ENCODE results near the gene DDX39A.

Gene DDX39A

DNA sequence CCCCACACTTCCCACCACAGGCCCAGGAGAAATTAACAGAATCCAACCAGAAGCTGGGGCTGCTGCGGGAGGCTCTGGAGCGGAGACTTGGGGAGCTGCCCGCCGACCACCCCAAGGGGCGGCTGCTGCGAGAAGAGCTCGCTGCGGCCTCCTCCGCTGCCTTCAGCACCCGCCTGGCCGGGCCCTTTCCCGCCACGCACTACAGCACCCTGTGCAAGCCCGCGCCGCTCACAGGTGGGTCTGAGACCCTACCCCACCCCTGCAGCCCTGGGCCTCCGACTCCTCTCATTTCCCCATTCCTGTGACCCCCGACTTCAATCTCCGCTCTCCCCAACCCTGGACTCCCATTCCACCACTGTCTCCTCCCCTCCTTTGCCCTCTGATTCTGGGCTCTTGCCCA lies 31.7 kb upstream of the DDX39A start:
- peaks cover 78% of the 10 kb centered on the region for H3K36me3 ChIP-seq (ENCODE audit: insufficient read depth, low read length)
- H3K4me2 ChIP-seq (ENCODE audit: low read length) = no peak overlapping the region

DNA sequence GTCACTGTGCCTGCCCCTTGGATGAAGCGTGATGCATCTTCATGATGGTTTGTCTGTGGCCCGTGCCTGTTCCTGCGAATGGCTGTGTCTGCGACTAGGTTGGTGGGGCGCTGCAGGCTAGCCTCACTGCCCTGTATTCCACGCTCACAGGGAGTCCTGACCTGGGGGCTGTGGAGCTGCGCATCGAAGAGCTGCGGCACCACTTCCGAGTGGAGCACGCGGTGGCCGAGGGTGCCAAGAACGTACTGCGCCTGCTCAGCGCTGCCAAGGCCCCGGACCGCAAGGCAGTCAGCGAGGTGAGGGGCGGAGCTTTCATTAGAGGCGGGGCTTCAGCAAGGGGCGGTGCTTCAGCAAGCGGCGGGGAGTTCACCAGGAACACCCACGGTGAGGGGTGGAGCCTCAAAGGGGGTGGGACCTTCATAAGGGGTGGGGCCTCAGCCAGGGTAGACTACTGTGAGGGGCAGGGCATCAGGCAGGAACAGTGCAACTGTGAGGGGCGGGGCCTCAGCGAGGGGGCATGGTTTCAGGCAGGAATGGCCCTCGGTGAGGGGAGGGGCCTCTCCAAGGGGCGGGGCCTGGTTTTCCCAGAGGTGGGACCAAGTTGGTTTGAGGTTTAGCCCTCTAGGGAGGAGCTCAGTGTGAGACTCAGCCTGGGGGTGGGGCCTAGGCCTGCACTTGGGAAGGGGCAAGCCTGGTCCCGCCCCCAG lies 31.2 kb upstream of the DDX39A start:
- no peaks in the 10 kb centered on the region for H3K9me2 ChIP-seq (ENCODE audit: low read depth, low read length)
- no peaks in the 10 kb centered on the region for H3K27me3 ChIP-seq (ENCODE audit: insufficient read depth, low read length)
- H3K9me3 ChIP-seq (ENCODE audit: low read length) = no peaks in the 10 kb centered on the region
- no peaks in the 10 kb centered on the region for H3F3A ChIP-seq (ENCODE audit: insufficient read depth, low read length)
- H3K27ac ChIP-seq (ENCODE audit: low read depth, low read length, poor library complexity, severe bottlenecking) = no peak overlapping the region
- H3K9ac ChIP-seq (ENCODE audit: low read length) = no peak overlapping the region
- no peaks in the 10 kb centered on the region for H4K20me1 ChIP-seq (ENCODE audit: insufficient read depth, low read length)
- H3K4me3 ChIP-seq (ENCODE audit: low read depth, low read length, poor library complexity, severe bottlenecking) = no peak overlapping the region
- no peak overlapping the region for H2AFZ ChIP-seq (ENCODE audit: low read length)
- no peak overlapping the region for H3K4me2 ChIP-seq (ENCODE audit: low read length)
- peaks cover 81% of the 10 kb centered on the region for H3K36me3 ChIP-seq (ENCODE audit: insufficient read depth, low read length)
- no peaks in the 10 kb centered on the region for H3K4me1 ChIP-seq (ENCODE audit: insufficient read depth, low read length, severe bottlenecking)
- H3K79me2 ChIP-seq (ENCODE audit: insufficient read depth, low read length) = no peaks in the 10 kb centered on the region
- no peak for TF ChIP-seq EZH2 (IDR thresholded peaks at IDR 0.05; ENCODE audit: borderline replicate concordance, low read length)
- TF ChIP-seq, protein P1, sequence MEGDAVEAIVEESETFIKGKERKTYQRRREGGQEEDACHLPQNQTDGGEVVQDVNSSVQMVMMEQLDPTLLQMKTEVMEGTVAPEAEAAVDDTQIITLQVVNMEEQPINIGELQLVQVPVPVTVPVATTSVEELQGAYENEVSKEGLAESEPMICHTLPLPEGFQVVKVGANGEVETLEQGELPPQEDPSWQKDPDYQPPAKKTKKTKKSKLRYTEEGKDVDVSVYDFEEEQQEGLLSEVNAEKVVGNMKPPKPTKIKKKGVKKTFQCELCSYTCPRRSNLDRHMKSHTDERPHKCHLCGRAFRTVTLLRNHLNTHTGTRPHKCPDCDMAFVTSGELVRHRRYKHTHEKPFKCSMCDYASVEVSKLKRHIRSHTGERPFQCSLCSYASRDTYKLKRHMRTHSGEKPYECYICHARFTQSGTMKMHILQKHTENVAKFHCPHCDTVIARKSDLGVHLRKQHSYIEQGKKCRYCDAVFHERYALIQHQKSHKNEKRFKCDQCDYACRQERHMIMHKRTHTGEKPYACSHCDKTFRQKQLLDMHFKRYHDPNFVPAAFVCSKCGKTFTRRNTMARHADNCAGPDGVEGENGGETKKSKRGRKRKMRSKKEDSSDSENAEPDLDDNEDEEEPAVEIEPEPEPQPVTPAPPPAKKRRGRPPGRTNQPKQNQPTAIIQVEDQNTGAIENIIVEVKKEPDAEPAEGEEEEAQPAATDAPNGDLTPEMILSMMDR (IDR thresholded peaks at IDR 0.05; ENCODE audit: low read length) = no peak

More for the DNA sequence above, 31.7 kb upstream of the DDX39A start:
- Histone ChIP-seq H3K9ac (ENCODE audit: low read length) (no peak overlapping the region), H3F3A (ENCODE audit: insufficient read depth, low read length) (no peaks in the 10 kb centered on the region), H3K9me2 (ENCODE audit: low read depth, low read length) (no peaks in the 10 kb centered on the region), H3K4me1 (ENCODE audit: insufficient read depth, low read length, severe bottlenecking) (no peaks in the 10 kb centered on the region), H3K27ac (ENCODE audit: low read depth, low read length, poor library complexity, severe bottlenecking) (no peak overlapping the region), H4K20me1 (ENCODE audit: insufficient read depth, low read length) (no peaks in the 10 kb centered on the region), H3K27me3 (ENCODE audit: insufficient read depth, low read length) (no peaks in the 10 kb centered on the region), H3K79me2 (ENCODE audit: insufficient read depth, low read length) (no peaks in the 10 kb centered on the region), H2AFZ (ENCODE audit: low read length) (no peak overlapping the region), H3K9me3 (ENCODE audit: low read length) (no peaks in the 10 kb centered on the region), H3K4me3 (ENCODE audit: low read depth, low read length, poor library complexity, severe bottlenecking) (no peak overlapping the region)
- no peak for TF ChIP-seq EZH2 (IDR thresholded peaks at IDR 0.05; ENCODE audit: borderline replicate concordance, low read length)
- TF ChIP-seq, protein P1 (IDR thresholded peaks at IDR 0.05; ENCODE audit: low read length) = no peak

DNA sequence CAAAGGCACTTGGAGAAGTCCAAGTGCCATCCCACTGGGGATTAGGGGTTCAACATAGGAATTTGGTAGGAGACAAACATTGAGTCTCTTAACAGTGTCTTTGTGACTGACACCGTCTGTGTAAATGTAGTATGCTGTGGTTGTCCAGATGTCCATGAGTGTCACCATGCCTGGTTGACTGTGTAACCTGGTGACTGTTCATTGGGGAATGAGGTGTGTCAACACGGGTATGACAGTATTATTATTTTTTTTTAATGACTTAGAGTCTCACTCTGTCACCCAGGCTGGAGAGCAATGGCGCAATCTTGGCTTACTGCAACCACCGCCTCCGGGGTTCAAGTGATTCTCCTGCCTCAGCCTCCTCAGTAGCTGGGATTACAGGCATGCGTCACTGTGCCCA lies 30.2 kb upstream of the DDX39A start:
- no peak overlapping the region for H3K4me2 ChIP-seq (ENCODE audit: low read length)
- no peak overlapping the region for H2AFZ ChIP-seq (ENCODE audit: low read length)
- H3K27ac ChIP-seq (ENCODE audit: low read depth, low read length, poor library complexity, severe bottlenecking) = no peak overlapping the region
- H3K9ac ChIP-seq (ENCODE audit: low read length) = no peak overlapping the region
- no peak for TF ChIP-seq EZH2 (IDR thresholded peaks at IDR 0.05; ENCODE audit: borderline replicate concordance, low read length)
- TF ChIP-seq, protein P1 (IDR thresholded peaks at IDR 0.05; ENCODE audit: low read length) = no peak
- H3K4me3 ChIP-seq (ENCODE audit: low read depth, low read length, poor library complexity, severe bottlenecking) = no peak overlapping the region
- no peaks in the 10 kb centered on the region for H3K4me1 ChIP-seq (ENCODE audit: insufficient read depth, low read length, severe bottlenecking)
- no peaks in the 10 kb centered on the region for H3K9me3 ChIP-seq (ENCODE audit: low read length)
- no peaks in the 10 kb centered on the region for H4K20me1 ChIP-seq (ENCODE audit: insufficient read depth, low read length)
- no peaks in the 10 kb centered on the region for H3F3A ChIP-seq (ENCODE audit: insufficient read depth, low read length)
- no peaks in the 10 kb centered on the region for H3K27me3 ChIP-seq (ENCODE audit: insufficient read depth, low read length)
- H3K79me2 ChIP-seq (ENCODE audit: insufficient read depth, low read length) = no peaks in the 10 kb centered on the region
- H3K36me3 ChIP-seq (ENCODE audit: insufficient read depth, low read length) = peaks cover 80% of the 10 kb centered on the region
- H3K9me2 ChIP-seq (ENCODE audit: low read depth, low read length) = no peaks in the 10 kb centered on the region
